ENCODE data around the gene CADPS2.

The CADPS2 gene

DNA sequence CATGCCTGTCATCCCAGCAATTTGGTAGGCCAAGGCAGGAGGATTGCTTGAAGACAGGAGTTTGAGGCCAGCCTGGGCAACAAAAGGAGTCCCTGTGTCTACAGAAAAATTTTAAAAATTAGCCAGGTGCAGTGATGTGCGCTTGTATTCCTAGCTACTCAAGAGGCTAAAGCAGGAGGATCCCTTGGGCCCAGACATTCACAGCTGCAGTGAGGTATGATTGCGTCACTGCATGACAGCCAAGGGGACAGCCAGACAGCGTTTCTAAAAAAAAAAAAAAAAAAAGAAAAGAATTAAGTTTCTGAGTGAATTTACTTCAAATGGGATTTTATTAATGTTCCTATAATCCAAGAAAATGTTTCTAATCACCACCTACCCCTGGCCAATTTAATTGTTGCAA lies 96.1 kb downstream of the CADPS2 start:
- ATAC-seq (ENCODE audit: low read depth), result no peak
- no peak for DNase-seq (ENCODE audit: low spot score)
- H3K4me3 ChIP-seq (ENCODE audit: severe bottlenecking), result no peak overlapping the region
- no peaks in the 10 kb centered on the region for H3K36me3 ChIP-seq (ENCODE audit: low read depth)
- H3K27me3 ChIP-seq (ENCODE audit: insufficient read depth, poor library complexity, severe bottlenecking), result no peaks in the 10 kb centered on the region
- H3K27ac ChIP-seq (ENCODE audit: poor library complexity, severe bottlenecking), result no peak overlapping the region
- no peaks in the 10 kb centered on the region for H3K9me3 ChIP-seq (ENCODE audit: severe bottlenecking)
- no peaks in the 10 kb centered on the region for H3K4me1 ChIP-seq (ENCODE audit: insufficient read depth, poor library complexity, severe bottlenecking)
- TF ChIP-seq, protein P1, sequence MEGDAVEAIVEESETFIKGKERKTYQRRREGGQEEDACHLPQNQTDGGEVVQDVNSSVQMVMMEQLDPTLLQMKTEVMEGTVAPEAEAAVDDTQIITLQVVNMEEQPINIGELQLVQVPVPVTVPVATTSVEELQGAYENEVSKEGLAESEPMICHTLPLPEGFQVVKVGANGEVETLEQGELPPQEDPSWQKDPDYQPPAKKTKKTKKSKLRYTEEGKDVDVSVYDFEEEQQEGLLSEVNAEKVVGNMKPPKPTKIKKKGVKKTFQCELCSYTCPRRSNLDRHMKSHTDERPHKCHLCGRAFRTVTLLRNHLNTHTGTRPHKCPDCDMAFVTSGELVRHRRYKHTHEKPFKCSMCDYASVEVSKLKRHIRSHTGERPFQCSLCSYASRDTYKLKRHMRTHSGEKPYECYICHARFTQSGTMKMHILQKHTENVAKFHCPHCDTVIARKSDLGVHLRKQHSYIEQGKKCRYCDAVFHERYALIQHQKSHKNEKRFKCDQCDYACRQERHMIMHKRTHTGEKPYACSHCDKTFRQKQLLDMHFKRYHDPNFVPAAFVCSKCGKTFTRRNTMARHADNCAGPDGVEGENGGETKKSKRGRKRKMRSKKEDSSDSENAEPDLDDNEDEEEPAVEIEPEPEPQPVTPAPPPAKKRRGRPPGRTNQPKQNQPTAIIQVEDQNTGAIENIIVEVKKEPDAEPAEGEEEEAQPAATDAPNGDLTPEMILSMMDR (IDR thresholded peaks at IDR 0.05; ENCODE audit: poor library complexity, severe bottlenecking), result no peak

DNA sequence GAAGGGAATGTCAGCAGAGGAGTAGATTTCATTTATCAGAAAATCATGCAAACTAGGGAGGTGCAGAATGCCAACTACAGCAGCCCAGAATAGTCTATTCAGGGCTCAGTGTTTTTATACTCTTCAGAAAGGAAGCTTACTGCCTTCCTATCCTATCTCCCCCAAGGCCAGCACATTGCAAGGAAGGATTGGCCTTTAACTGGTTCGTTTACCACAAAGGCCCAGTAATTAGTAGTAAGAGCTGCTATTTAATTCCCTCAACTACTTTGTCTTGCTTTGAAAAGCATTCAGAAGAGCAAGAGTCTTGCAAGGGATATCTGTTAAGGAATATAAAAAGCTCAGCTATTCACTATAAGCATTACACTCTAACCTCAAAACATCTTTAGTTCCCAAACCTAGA lies 97.1 kb downstream of the CADPS2 start:
- no peaks in the 10 kb centered on the region for H3K27me3 ChIP-seq (ENCODE audit: insufficient read depth, poor library complexity, severe bottlenecking)
- no peaks in the 10 kb centered on the region for H3K9me3 ChIP-seq (ENCODE audit: severe bottlenecking)
- no peaks in the 10 kb centered on the region for H3K4me1 ChIP-seq (ENCODE audit: insufficient read depth, poor library complexity, severe bottlenecking)
- ATAC-seq (ENCODE audit: low read depth) (no peak), DNase-seq (ENCODE audit: low spot score) (no peak)
- H3K4me3 ChIP-seq (ENCODE audit: severe bottlenecking), result no peak overlapping the region
- H3K27ac ChIP-seq (ENCODE audit: poor library complexity, severe bottlenecking), result no peak overlapping the region
- H3K36me3 ChIP-seq (ENCODE audit: low read depth), result no peaks in the 10 kb centered on the region
- TF ChIP-seq, protein P1 (IDR thresholded peaks at IDR 0.05; ENCODE audit: poor library complexity, severe bottlenecking), result no peak

DNA sequence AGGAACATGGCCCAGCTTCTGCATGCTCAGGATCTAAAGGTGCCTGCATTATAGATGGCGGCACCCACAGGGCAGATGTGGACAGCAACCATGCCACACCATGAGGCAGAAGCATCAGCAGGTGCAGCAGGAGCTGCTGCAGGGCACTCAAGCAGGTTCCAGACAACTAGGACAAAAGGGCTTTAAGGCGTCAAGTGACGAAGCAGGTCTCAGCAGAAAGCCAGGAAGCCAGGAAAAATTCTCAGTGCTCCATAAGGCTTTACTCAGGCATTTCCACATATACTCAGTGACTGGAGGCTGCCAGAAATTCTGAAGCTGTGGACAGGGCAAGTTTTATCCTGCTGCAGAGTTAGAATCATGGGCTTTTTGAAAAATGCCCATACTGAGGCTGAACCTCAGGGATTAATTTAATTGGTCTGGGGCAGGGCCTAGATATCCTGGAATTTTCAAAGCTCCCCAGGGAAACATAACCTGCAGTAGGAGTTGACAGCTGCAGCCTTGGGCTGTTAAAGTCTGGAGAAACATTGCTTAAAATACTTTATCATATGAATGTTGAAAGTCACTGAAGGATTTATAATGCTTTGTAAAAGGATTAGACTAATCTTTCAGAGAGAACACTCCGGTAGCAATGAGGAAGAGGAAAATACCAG lies 115.4 kb downstream of the CADPS2 start:
- Histone ChIP-seq H3K36me3 (ENCODE audit: low read depth) (no peaks in the 10 kb centered on the region), H3K4me1 (ENCODE audit: insufficient read depth, poor library complexity, severe bottlenecking) (no peaks in the 10 kb centered on the region), H3K4me3 (ENCODE audit: severe bottlenecking) (no peak overlapping the region), H3K9me3 (ENCODE audit: severe bottlenecking) (no peaks in the 10 kb centered on the region), H3K27ac (ENCODE audit: poor library complexity, severe bottlenecking) (no peak overlapping the region), H3K27me3 (ENCODE audit: insufficient read depth, poor library complexity, severe bottlenecking) (peaks cover 6% of the 10 kb centered on the region)
- ATAC-seq (ENCODE audit: low read depth), result no peak
- DNase-seq (ENCODE audit: low spot score), result no peak
- TF ChIP-seq, protein P1 (IDR thresholded peaks at IDR 0.05; ENCODE audit: poor library complexity, severe bottlenecking), result no peak

DNA sequence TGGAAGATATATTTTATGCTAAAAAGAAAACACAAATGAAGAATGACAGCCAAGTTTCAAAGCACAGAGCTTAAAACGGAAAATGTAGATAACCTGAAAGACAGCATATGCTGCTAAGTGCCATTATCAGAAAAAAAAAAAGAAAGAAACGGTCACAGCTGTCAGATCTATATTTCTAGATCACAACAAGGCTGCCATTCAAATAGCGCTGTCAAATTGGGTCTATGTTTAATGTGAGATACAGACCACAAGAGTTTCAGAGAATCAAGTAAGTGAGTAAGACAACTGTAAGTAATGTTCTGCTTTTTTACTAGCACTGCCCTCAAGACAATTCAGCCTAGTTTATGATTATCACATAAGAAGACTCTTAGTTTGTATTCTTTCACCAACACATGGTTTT lies 117.4 kb downstream of the CADPS2 start:
- ATAC-seq (ENCODE audit: low read depth) (no peak), DNase-seq (ENCODE audit: low spot score) (no peak)
- Histone ChIP-seq H3K27ac (ENCODE audit: poor library complexity, severe bottlenecking) (no peak overlapping the region), H3K36me3 (ENCODE audit: low read depth) (no peaks in the 10 kb centered on the region), H3K4me1 (ENCODE audit: insufficient read depth, poor library complexity, severe bottlenecking) (no peaks in the 10 kb centered on the region), H3K4me3 (ENCODE audit: severe bottlenecking) (no peak overlapping the region), H3K27me3 (ENCODE audit: insufficient read depth, poor library complexity, severe bottlenecking) (peaks cover 6% of the 10 kb centered on the region), H3K9me3 (ENCODE audit: severe bottlenecking) (no peaks in the 10 kb centered on the region)
- TF ChIP-seq, protein P1 (IDR thresholded peaks at IDR 0.05; ENCODE audit: poor library complexity, severe bottlenecking), result no peak

DNA sequence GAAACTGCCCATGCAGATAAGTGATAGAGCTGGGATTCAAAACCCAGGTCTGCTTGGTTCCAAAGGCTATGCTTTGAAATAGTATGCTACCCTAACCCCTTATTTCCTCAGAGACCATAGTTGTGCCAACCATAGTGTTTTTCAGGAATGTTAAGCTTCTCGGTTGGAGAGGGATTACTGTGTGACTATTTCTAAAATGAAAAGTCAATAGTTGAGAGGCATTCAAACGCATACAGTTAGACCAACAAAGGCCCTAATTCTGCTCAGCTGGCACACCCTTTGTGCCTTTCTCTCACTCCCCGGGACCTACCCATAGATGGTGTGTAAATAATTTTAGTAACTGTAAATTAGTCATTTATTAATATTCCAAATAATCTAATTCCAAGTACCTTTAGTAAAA lies 118.9 kb downstream of the CADPS2 start:
- H3K27me3 ChIP-seq (ENCODE audit: insufficient read depth, poor library complexity, severe bottlenecking), result peaks cover 6% of the 10 kb centered on the region
- no peak overlapping the region for H3K27ac ChIP-seq (ENCODE audit: poor library complexity, severe bottlenecking)
- no peaks in the 10 kb centered on the region for H3K4me1 ChIP-seq (ENCODE audit: insufficient read depth, poor library complexity, severe bottlenecking)
- ATAC-seq (ENCODE audit: low read depth) (no peak), DNase-seq (ENCODE audit: low spot score) (no peak)
- no peaks in the 10 kb centered on the region for H3K36me3 ChIP-seq (ENCODE audit: low read depth)
- no peaks in the 10 kb centered on the region for H3K9me3 ChIP-seq (ENCODE audit: severe bottlenecking)
- H3K4me3 ChIP-seq (ENCODE audit: severe bottlenecking), result no peak overlapping the region
- TF ChIP-seq, protein P1 (IDR thresholded peaks at IDR 0.05; ENCODE audit: poor library complexity, severe bottlenecking), result no peak
